IMR-90 (cell line): ENCODE results near the gene PEX26. TPM values are rescaled to one million over a fixed set of nuclear protein-coding genes. Genes with fewer than 3 reads are reported as not detected.

Source experiments
- ATAC-seq: fragments of 200-7000 bp; cut with Tn5 transposase; 2 replicates; pipeline ENCODE4 v1.9.1; 2020; ENCODE audit warnings: low read depth, mild to moderate bottlenecking, moderate library complexity
- BruUV-seq: library from RNA; stranded (reverse); fragments of 400-500 nt; replicated peaks from 2 replicates; lab custom pipeline; 2021; lab: Mats Ljungman, UMichigan
- CTCF ChIA-PET: fragments of 300-600 bp; formaldehyde crosslinking; extraction: SDS; loops from one replicate; lab custom pipeline; 2021; ENCODE audit warnings: antibody characterized with exemption; lab: Yijun Ruan, JAX
- POLR2A ChIA-PET: fragments of 300-600 bp; sonication (Branson Sonifier 250); formaldehyde crosslinking; loops from one replicate; lab custom pipeline; 2022; ENCODE audit warnings: antibody characterized with exemption; ENCODE audit not compliant: unreplicated experiment; lab: Charles Lee
- DNase-seq: peaks from one replicate; pipeline ENCODE4 v3.0.0; 2013
- H2AFZ ChIP-seq: replicated peaks from 2 replicates; pipeline ENCODE3; 2013; ENCODE audit warnings: low read length, mild to moderate bottlenecking; ENCODE audit not compliant: poor library complexity
- H2AK5ac ChIP-seq: 2 replicates; pipeline ENCODE4 v1.6.1; 2013; ENCODE audit warnings: low read depth, low read length, inconsistent platforms
- H2AK9ac ChIP-seq: replicated peaks from 2 replicates; pipeline ENCODE3; 2013; ENCODE audit warnings: mild to moderate bottlenecking, low read depth, low read length, moderate library complexity; ENCODE audit not compliant: poor library complexity
- H2BK120ac ChIP-seq: 2 replicates; pipeline ENCODE4 v1.6.1; 2013; ENCODE audit warnings: low read depth, low read length, inconsistent platforms
- H2BK15ac ChIP-seq: 3 replicates; pipeline ENCODE4 v1.6.1; 2013; ENCODE audit warnings: low read depth, low read length, inconsistent platforms
- H2BK20ac ChIP-seq: 2 replicates; pipeline ENCODE4 v1.6.1; 2013; ENCODE audit warnings: low read depth, mild to moderate bottlenecking, inconsistent platforms, low read length, moderate library complexity
- H2BK5ac ChIP-seq: 2 replicates; pipeline ENCODE4 v1.6.1; 2013; ENCODE audit warnings: mild to moderate bottlenecking, low read depth, low read length, inconsistent platforms; ENCODE audit not compliant: poor library complexity, severe bottlenecking
- H3K14ac ChIP-seq: replicated peaks from 2 replicates; pipeline ENCODE4 v1.6.1; 2013; ENCODE audit warnings: low read depth, low read length, inconsistent platforms
- H3K18ac ChIP-seq: 2 replicates; pipeline ENCODE4 v1.6.1; 2013; ENCODE audit warnings: low read depth, low read length, control low read depth
- H3K23ac ChIP-seq: 2 replicates; pipeline ENCODE4 v1.6.1; 2013; ENCODE audit warnings: low read depth, low read length, inconsistent platforms
- H3K27ac ChIP-seq: 2 replicates; pipeline ENCODE4 v1.5.1; 2013; ENCODE audit warnings: mild to moderate bottlenecking, control low read depth, low read length; ENCODE audit not compliant: insufficient read depth
- H3K27me3 ChIP-seq: 2 replicates; pipeline ENCODE4 v1.6.1; 2013; ENCODE audit warnings: low read length; ENCODE audit not compliant: control insufficient read depth, insufficient read depth
- H3K36me3 ChIP-seq: 2 replicates; pipeline ENCODE4 v1.6.1; 2013; ENCODE audit warnings: low read length, mixed read lengths; ENCODE audit not compliant: control insufficient read depth, insufficient read depth
- H3K4ac ChIP-seq: 2 replicates; pipeline ENCODE4 v1.6.1; 2013; ENCODE audit warnings: low read depth, low read length, inconsistent platforms
- H3K4me1 ChIP-seq: 2 replicates; pipeline ENCODE4 v1.6.1; 2013; ENCODE audit warnings: low read length, mixed read lengths; ENCODE audit not compliant: control insufficient read depth, insufficient read depth
- H3K4me2 ChIP-seq: 2 replicates; pipeline ENCODE4 v1.6.1; 2013; ENCODE audit warnings: low read depth, mild to moderate bottlenecking, control low read depth, low read length, moderate library complexity
- H3K4me3 ChIP-seq: 2 replicates; pipeline ENCODE4 v1.5.1; 2013; ENCODE audit warnings: low read depth, mild to moderate bottlenecking, control low read depth, low read length, moderate library complexity; ENCODE audit not compliant: insufficient read depth
- H3K56ac ChIP-seq: 2 replicates; pipeline ENCODE4 v1.6.1; 2013; ENCODE audit warnings: low read length, inconsistent platforms; ENCODE audit not compliant: insufficient read depth; ENCODE audit errors: extremely low read depth
- H3K79me1 ChIP-seq, 2 experiments: 2 replicates each; pipeline ENCODE4 v1.6.1; 2013; ENCODE audit warnings: low read length in 2 of 2, inconsistent platforms in 1 of 2, low read depth in 1 of 2
- H3K9ac ChIP-seq: 2 replicates; pipeline ENCODE4 v1.6.1; 2013; ENCODE audit warnings: low read depth, low read length, control low read depth
- H3K9me1 ChIP-seq: 2 replicates; pipeline ENCODE4 v1.6.1; 2013; ENCODE audit warnings: low read length, inconsistent platforms; ENCODE audit not compliant: insufficient read depth
- H3K9me3 ChIP-seq: 2 replicates; pipeline ENCODE4 v1.6.1; 2013; ENCODE audit warnings: low read length; ENCODE audit not compliant: control insufficient read depth, insufficient read depth
- H4K20me1 ChIP-seq: 2 replicates; pipeline ENCODE4 v1.6.1; 2013; ENCODE audit warnings: low read length, inconsistent platforms; ENCODE audit not compliant: insufficient read depth
- H4K5ac ChIP-seq: 2 replicates; pipeline ENCODE4 v1.6.1; 2013; ENCODE audit warnings: mild to moderate bottlenecking, low read depth, low read length, control low read depth
- H4K8ac ChIP-seq, 2 experiments: 2 replicates each; pipeline ENCODE4 v1.6.1; 2013; ENCODE audit warnings: low read depth in 2 of 2, low read length in 2 of 2, control low read depth in 1 of 2, inconsistent platforms in 1 of 2
- H4K91ac ChIP-seq: 2 replicates; pipeline ENCODE4 v1.6.1; 2013; ENCODE audit warnings: low read depth, low read length, inconsistent platforms; ENCODE audit not compliant: insufficient read depth
- BHLHE40 ChIP-seq: fragments of 150-350 bp; IDR thresholded peaks from 2 replicates; pipeline ENCODE4 v1.6.1; 2016; ENCODE audit warnings: mild to moderate bottlenecking, low read depth, low read length
- CEBPB ChIP-seq: IDR thresholded peaks from 2 replicates; pipeline ENCODE4 v1.6.1; 2012; ENCODE audit warnings: low read depth, low read length, improper control_type of control experiment
- CHD1 ChIP-seq: IDR thresholded peaks from 2 replicates; pipeline ENCODE4 v1.6.1; 2012; ENCODE audit warnings: low read depth, low read length, improper control_type of control experiment
- CTCF ChIP-seq: conservative IDR thresholded peaks from 2 replicates; pipeline ENCODE4 v1.5.1; 2012; ENCODE audit warnings: mild to moderate bottlenecking, low read depth, low read length, improper control_type of control experiment
- FOS ChIP-seq: fragments of 150-350 bp; IDR thresholded peaks from 2 replicates; pipeline ENCODE4 v1.6.1; 2016; ENCODE audit warnings: low read depth, low read length
- MAFK ChIP-seq: IDR thresholded peaks from 2 replicates; pipeline ENCODE4 v1.6.1; 2012; ENCODE audit warnings: low read depth, low read length, improper control_type of control experiment
- MAZ ChIP-seq: IDR thresholded peaks from 2 replicates; pipeline ENCODE4 v1.6.1; 2012; ENCODE audit warnings: low read depth, mild to moderate bottlenecking, low read length, improper control_type of control experiment, moderate library complexity, borderline replicate concordance
- MXI1 ChIP-seq: IDR thresholded peaks from 2 replicates; pipeline ENCODE4 v1.6.1; 2012; ENCODE audit warnings: low read depth, mild to moderate bottlenecking, low read length, moderate library complexity, borderline replicate concordance
- NFE2L2 ChIP-seq: fragments of 150-350 bp; IDR thresholded peaks from 2 replicates; pipeline ENCODE4 v1.6.1; 2016; ENCODE audit warnings: low read depth, mild to moderate bottlenecking, low read length
- POLR2A ChIP-seq: IDR thresholded peaks from 2 replicates; pipeline ENCODE4 v1.6.1; 2012; ENCODE audit warnings: mild to moderate bottlenecking, low read depth, low read length
- RAD21 ChIP-seq: IDR thresholded peaks from 2 replicates; pipeline ENCODE4 v1.6.1; 2012; ENCODE audit warnings: low read length, improper control_type of control experiment
- RCOR1 ChIP-seq: IDR thresholded peaks from 2 replicates; pipeline ENCODE4 v1.6.1; 2012; ENCODE audit warnings: mild to moderate bottlenecking, low read length, improper control_type of control experiment; ENCODE audit not compliant: insufficient replicate concordance
- RFX5 ChIP-seq: IDR thresholded peaks from 2 replicates; pipeline ENCODE4 v1.8.0; 2012; ENCODE audit warnings: low read depth, mild to moderate bottlenecking, low read length, moderate library complexity
- SMC3 ChIP-seq: fragments of 150-350 bp; IDR thresholded peaks from 2 replicates; pipeline ENCODE4 v1.6.1; 2016; ENCODE audit warnings: low read depth, mild to moderate bottlenecking, antibody characterized with exemption, low read length, moderate library complexity
- WGBS, 2 experiments: methylation state at CpG; one replicate each; pipeline versions ENCODE4 v1.1.5 to v1.1.7; 2013; ENCODE audit warnings: missing lambda C conversion rate in 2 of 2; ENCODE audit not compliant: insufficient read length in 1 of 2; ENCODE audit errors: extremely low coverage in 2 of 2; 5-methylcytosine and 5-hydroxymethylcytosine counted together
- dilution Hi-C: fragments of 300-500 bp; cut with HindIII; formaldehyde crosslinking; loops from one replicate; pipeline ENCODE4 v1.14.3; 2018; ENCODE audit warnings: low sequenced_read_pairs; ENCODE audit not compliant: unreplicated experiment
- in situ Hi-C: fragments of 300-500 bp; cut with MboI; formaldehyde crosslinking; loops from 3 replicates; pipeline ENCODE4 v1.14.3; 2019; ENCODE audit warnings: low sequenced_read_pairs, inconsistent platforms, mixed read lengths
- intact Hi-C: fragments of 100-400 bp; cut with micrococcal nuclease; formaldehyde crosslinking; loops from 2 replicates; pipeline ENCODE4 v1.10.0; 2022
- polyA plus RNA-seq, 3 experiments: library from polyadenylated mRNA; depleted of rRNA; stranded (reverse); fragments of >200 nt; gene quantifications; 2 replicates each; pipeline ENCODE4 v1.2.3, GENCODE V29; 2012; ENCODE audit warnings: low replicate concordance in 1 of 3
- total RNA-seq: library from RNA; depleted of rRNA; stranded (reverse); fragments of >200 nt; gene quantifications from 2 replicates; pipeline ENCODE4 v1.2.3, GENCODE V29; 2012
- TF ChIP-seq, protein P1 (sequence below): fragments of 150-350 bp; IDR thresholded peaks from 2 replicates; pipeline ENCODE4 v1.6.1; 2016; ENCODE audit warnings: low read depth, mild to moderate bottlenecking, low read length, moderate library complexity, borderline replicate concordance
- TF ChIP-seq, protein P2 (sequence below): fragments of 150-350 bp; IDR thresholded peaks from 2 replicates; pipeline ENCODE4 v1.6.1; 2017; ENCODE audit warnings: mild to moderate bottlenecking, antibody characterized with exemption, low read length, low read depth

PEX26 gene
- total and polyA plus RNA-seq, 2 of the 4 experiments (the other 2 are of a cell fraction): 12.2 to 18.5 TPM

GRCh38 chr22:18116634-18117033 is 38.8 kb downstream of the PEX26 start:
- CTCF ChIA-PET: interaction anchor here (0.6 kb wide), 1 partner anchor 285 kb away, joined by 3 read pairs; no protein-coding TSS in a partner anchor
- in situ Hi-C loops: no loop called here
- dilution Hi-C loops: no loop called here

More at GRCh38 chr22:18116634-18117033, 38.8 kb downstream of the PEX26 start:
- no TSS peak for BruUV-seq
- H3K4me2 ChIP-seq: no peak overlapping the region
- no peak overlapping the region for H2BK20ac ChIP-seq
- no peak overlapping the region for H4K91ac ChIP-seq
- no peak overlapping the region for H4K8ac ChIP-seq
- peaks cover 4% of the 10 kb centered on the region for H3K9me1 ChIP-seq
- no peak overlapping the region for H3K14ac ChIP-seq
- H3K23ac ChIP-seq: no peak overlapping the region
- no peak overlapping the region for H4K5ac ChIP-seq
- H2BK5ac ChIP-seq: no peak overlapping the region
- no peak overlapping the region for H3K4me3 ChIP-seq
- no peak overlapping the region for H3K56ac ChIP-seq
- no peaks in the 10 kb centered on the region for H3K79me1 ChIP-seq
- H2BK120ac ChIP-seq: no peak overlapping the region
- H4K20me1 ChIP-seq: no peaks in the 10 kb centered on the region
- peaks cover 2% of the 10 kb centered on the region; the same call in 1 of the 2 replicates for H3K27me3 ChIP-seq
- intact Hi-C loops: no loop called here
- no peak overlapping the region for H2AK9ac ChIP-seq
- no peak overlapping the region for H3K4ac ChIP-seq
- WGBS, 2 experiments: 84% methylated on average over 7 of the region's 15 CpGs; no CpG with 5 or more reads in 1 of the 2 experiments
- H2AFZ ChIP-seq: no peak overlapping the region
- no peak overlapping the region for H3K9ac ChIP-seq
- no peaks in the 10 kb centered on the region for H3K36me3 ChIP-seq
- ATAC-seq (no peak), DNase-seq (no peak)
- no peaks in the 10 kb centered on the region for H3K9me3 ChIP-seq
- POLR2A ChIA-PET: no interaction called here
- H3K4me1 ChIP-seq: no peaks in the 10 kb centered on the region
- H3K27ac ChIP-seq: no peak overlapping the region
- H2AK5ac ChIP-seq: no peak overlapping the region
- TF ChIP-seq FOS (no peak), RFX5 (no peak), BHLHE40 (no peak), CTCF (no peak), MAFK (no peak), NFE2L2 (no peak), POLR2A (no peak), CHD1 (no peak), CEBPB (no peak), MAZ (no peak), SMC3 (no peak), MXI1 (no peak), RAD21 (no peak), RCOR1 (no peak)
- TF ChIP-seq, protein P1, sequence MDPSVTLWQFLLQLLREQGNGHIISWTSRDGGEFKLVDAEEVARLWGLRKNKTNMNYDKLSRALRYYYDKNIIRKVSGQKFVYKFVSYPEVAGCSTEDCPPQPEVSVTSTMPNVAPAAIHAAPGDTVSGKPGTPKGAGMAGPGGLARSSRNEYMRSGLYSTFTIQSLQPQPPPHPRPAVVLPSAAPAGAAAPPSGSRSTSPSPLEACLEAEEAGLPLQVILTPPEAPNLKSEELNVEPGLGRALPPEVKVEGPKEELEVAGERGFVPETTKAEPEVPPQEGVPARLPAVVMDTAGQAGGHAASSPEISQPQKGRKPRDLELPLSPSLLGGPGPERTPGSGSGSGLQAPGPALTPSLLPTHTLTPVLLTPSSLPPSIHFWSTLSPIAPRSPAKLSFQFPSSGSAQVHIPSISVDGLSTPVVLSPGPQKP: no peak
- TF ChIP-seq, protein P2, sequence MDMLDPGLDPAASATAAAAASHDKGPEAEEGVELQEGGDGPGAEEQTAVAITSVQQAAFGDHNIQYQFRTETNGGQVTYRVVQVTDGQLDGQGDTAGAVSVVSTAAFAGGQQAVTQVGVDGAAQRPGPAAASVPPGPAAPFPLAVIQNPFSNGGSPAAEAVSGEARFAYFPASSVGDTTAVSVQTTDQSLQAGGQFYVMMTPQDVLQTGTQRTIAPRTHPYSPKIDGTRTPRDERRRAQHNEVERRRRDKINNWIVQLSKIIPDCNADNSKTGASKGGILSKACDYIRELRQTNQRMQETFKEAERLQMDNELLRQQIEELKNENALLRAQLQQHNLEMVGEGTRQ: no peak
- no peak overlapping the region for H2BK15ac ChIP-seq
- no peak overlapping the region for H3K18ac ChIP-seq
